ENCODE measurements around the gene LAG3.
A peak's percentile ranks its signal among the peaks of the same experiment; 100 is the strongest.

LAG3 gene

DNA sequence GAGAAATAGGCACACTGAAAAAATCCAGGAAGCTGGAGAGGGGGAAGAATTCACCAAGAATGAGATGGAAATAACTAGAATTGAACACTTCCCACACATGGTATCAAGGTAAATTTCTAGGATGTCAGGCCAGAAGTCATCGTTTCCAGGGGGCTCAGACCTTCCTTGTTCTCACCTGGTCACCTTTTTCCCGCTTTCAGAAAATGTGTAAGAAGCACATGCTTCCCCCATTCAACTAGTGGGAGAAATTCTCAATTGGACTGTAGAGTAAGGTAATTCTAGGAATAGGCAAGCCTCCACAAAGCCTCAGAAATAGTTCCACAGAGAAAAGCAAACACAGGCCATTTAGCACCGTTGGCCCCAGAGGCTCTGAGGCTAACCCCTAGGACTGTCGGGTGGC is 8.9 kb upstream of the LAG3 start:
- no peak overlapping the region for H3K4me3 ChIP-seq (ENCODE audit: control insufficient read depth, low read depth, low read length)
- TF ChIP-seq, protein P1, sequence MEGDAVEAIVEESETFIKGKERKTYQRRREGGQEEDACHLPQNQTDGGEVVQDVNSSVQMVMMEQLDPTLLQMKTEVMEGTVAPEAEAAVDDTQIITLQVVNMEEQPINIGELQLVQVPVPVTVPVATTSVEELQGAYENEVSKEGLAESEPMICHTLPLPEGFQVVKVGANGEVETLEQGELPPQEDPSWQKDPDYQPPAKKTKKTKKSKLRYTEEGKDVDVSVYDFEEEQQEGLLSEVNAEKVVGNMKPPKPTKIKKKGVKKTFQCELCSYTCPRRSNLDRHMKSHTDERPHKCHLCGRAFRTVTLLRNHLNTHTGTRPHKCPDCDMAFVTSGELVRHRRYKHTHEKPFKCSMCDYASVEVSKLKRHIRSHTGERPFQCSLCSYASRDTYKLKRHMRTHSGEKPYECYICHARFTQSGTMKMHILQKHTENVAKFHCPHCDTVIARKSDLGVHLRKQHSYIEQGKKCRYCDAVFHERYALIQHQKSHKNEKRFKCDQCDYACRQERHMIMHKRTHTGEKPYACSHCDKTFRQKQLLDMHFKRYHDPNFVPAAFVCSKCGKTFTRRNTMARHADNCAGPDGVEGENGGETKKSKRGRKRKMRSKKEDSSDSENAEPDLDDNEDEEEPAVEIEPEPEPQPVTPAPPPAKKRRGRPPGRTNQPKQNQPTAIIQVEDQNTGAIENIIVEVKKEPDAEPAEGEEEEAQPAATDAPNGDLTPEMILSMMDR (conservative IDR thresholded peaks at IDR 0.05; ENCODE audit: control insufficient read depth, insufficient read depth, low read depth, low read length), result no peak
- DNase-seq (ENCODE audit: low read depth), result no peak

DNA sequence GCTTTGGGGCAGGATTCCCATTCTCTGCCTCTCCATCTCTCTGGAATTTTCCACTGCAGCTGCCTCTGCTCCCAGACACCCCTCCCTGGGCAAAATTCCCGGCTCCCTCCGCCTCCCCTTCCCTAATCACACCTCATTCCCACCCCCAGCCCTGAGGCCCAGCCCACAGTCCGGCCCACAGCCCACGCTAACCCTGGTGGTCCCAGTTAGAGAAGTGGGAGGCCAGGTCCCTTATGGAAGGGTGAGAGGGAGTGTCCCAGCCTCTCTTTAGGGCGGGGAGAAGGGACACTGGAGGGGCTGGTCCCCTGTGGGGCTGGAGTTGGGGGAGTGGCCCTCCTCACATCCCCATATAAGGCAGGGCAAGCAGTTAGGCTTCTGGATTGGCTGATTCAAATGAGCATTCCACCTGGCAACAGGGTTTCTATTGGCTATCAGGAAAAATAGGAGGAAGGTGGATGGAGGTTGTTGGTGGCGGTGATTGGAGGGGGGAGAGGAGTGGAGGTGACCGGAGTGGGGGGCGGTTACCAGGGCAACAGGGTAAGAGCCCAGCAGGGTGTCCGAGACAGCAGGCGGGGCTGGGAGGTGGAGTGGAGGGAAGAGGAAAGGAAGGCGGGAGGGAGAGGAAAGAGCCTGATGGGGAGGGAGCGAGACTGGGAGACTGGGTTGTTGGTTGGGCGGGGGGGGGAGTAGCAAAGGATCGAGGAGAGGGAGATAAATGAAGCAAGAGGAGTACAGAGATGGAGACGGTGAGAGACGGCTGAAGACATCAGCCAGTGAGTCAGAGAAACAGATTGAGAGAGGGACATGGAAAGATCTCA is 8.1 kb upstream of the LAG3 start:
- TF ChIP-seq, protein P1 (conservative IDR thresholded peaks at IDR 0.05; ENCODE audit: control insufficient read depth, insufficient read depth, low read depth, low read length), result no peak
- peak overlapping the region; percentile 27 for H3K4me3 ChIP-seq (ENCODE audit: control insufficient read depth, low read depth, low read length)
- DNase-seq (ENCODE audit: low read depth), result peak; percentile 99

DNA sequence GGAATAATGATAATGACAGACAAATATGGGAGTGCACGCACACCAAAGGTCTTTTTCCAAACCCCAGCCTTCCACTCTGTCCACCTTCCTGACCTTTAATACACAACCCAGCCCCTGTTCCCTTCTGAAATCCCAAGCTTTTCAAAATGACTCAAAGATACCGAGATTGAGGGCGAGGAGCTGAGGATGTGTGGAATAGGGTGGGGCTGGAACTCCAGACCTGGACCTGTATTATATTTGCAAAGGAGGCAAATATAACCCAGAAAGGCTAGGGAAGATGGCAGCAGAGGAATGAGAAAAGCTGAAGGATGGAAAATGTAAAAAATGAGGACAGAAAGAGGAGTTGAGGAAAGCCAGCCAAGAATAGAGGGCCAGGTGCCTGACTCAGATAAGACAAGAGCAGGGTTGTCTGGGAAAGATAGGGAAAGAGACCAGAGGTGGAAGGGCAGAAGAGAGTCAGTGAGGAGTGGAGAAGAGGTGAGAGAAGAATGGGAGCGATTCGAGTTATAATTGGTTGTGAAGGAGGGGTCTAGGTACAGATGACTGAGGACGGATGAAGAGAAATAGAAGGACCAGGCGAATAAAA is 7.2 kb upstream of the LAG3 start:
- peak overlapping the region; percentile 92 for H3K4me3 ChIP-seq (ENCODE audit: control insufficient read depth, low read depth, low read length)
- TF ChIP-seq, protein P1 (conservative IDR thresholded peaks at IDR 0.05; ENCODE audit: control insufficient read depth, insufficient read depth, low read depth, low read length), result no peak
- DNase-seq (ENCODE audit: low read depth), result no peak

DNA sequence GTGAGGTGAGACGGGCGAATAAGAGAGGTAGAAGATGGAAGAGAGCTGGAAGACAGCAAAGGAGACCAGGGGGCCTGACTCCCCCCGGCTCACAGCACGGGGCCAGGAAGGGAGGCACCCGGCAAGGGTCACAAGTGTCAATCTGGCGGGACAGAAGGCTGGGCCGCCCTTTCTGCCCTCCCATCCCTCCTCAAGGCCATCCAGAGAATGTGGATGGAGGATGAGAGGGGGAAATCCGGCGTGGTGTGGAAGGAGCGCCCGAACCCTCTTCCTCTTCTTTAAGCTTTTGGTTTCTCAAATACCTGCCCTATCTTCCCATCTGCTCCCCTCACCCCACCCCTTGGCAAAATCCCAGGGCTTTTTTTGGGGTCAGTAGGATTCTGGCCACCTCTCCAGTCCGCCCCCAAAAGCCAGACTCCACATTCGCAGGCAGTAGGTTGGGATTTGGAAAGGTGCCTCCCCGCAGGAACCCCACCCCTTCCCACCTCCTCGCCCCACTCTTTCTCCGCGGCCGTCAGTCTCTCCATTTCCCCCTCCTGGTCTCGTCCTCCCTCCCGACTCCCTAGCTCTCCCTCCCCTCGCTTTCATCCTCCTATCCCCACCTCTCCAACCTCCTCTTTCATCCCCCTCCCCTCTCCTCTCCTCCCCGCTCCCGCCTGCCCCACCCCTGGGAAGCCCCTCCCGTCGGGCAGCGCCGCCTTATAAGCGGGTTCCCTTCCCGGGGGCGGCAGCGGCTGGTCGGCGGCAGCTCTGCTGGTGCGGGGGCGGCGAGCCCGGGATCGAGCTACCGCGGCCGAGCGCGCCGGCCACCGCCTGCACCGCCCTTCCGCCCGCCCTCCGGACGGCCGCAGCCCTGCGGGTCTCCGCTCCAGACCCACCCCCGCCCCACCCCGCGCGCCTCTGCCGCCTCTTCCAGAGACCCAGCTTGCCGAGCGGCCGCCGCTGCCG is 6.4 kb upstream of the LAG3 start, which contains the start of gene PTMS:
PTMS (plus strand) TSS at position 730 of the 948 bp plus-strand sequence. CDS start 343 bp downstream, outside the sequence.
- DNase-seq (ENCODE audit: low read depth), result peak; percentile 93
- H3K4me3 ChIP-seq (ENCODE audit: control insufficient read depth, low read depth, low read length), result peak within 1 kb of the TSS; percentile 92

DNA sequence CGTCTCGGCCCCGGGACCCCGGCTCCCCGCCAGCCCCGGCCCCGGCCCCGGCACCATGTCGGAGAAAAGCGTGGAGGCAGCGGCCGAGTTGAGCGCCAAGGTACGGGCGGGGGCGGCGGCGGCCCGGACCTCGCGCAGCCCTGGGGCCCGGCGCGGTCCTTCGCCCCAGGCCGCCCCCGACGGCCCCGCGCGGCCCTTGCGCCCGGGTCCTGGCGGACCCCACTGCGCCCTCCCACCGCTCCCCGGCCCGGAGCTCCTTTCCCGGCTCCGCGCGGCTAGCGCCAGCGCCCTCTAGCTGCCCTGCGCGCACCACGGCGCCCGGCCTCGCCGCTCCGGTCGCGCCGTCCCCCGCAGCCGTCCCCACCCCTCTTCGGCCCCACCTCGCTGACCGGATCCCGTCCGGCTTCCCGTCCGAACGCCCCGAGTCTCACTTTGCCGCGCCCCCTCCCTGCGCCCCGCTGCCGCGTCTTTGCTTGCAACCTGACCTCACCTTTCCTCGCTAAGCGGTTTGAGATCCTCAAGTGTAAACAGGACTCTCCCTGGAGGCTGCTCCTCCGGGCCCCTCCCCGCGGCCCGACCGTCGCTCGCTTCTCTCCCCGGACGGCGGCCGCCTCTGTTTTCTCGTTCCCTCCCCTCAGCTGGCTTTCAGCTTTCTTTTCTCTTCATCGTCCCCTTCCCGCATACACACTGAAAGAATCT is 5.5 kb upstream of the LAG3 start:
- TF ChIP-seq, protein P1 (conservative IDR thresholded peaks at IDR 0.05; ENCODE audit: control insufficient read depth, insufficient read depth, low read depth, low read length), result no peak
- DNase-seq (ENCODE audit: low read depth), result peak; percentile 60
- H3K4me3 ChIP-seq (ENCODE audit: control insufficient read depth, low read depth, low read length), result peak overlapping the region; percentile 92

More for the DNA sequence above, 6.4 kb upstream of the LAG3 start, which contains the start of gene PTMS:
- TF ChIP-seq, protein P1 (conservative IDR thresholded peaks at IDR 0.05; ENCODE audit: control insufficient read depth, insufficient read depth, low read depth, low read length), result no peak

Measured in fibroblast of mammary gland (primary cell).